NCI-H526 treated with DMSO at 0.1 percent for 48 hours (cell line): ENCODE measurements around the gene SLC8A1.

Source experiments
- DNase-seq: peaks from one replicate; lab custom pipeline; 2025; lab: John Stamatoyannopoulos, UW

Gene SLC8A1

GRCh38 chr2:40193670-40194026, 258.2 kb downstream of the SLC8A1 start:
- no peak for DNase-seq

DNA sequence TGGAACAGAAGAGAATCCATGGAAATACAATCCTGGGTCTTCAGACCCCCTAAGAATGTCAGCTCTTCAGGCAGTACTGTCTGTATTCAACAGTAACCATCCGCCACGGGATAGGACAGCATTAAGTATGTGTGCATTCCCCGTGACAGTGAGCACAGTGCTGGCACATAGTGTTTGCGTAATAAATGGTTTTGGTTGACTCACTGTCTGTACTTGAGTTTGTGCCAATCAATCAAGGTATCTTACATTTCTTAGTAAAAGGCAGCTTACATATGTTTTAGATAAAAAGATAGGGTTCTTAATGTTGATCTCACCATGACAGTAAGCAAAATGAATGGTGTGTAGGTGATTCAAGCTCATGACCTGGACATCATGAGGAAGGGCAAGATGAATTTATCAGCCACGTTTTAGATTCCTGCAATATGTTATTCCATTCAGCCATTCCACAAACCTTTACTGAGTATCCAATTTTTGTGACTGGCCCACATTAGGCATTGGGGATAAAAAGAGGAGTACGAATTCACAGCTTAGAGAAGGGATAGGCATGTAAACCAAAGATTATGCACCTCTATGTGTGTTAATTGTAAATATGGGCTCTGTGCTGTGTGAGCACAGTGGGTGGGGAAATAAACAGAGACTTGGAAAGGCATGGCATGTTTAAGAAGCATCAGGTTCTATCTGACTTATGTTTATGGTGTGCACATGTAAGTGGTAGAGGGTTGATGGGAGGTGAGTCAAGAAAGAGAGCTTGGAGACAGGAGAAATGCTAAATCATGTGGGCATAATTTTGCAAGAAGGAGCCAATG, 258.8 kb downstream of the SLC8A1 start:
- no peak for DNase-seq

DNA sequence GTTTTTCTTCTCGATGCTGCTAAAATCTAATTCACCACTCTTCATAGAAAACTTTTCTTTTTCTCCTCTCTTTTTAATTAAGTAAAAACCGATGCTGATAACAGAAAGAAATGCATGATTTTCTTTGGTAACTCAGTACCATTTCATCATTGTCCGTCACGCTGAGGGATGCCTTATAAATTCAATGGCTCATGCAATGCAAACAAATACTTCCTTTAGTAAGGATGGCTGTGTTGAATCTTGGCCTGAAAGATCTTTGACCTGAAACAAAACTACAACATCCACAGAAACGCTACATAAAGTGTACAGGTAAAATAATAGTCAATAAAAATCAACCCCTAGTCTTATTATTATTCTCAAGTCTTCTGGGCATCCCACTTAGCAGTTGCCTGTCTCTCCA, 261.4 kb downstream of the SLC8A1 start:
- no peak for DNase-seq

GRCh38 chr2:40189881-40190280, 262.0 kb downstream of the SLC8A1 start:
- no peak for DNase-seq

GRCh38 chr2:40187054-40187453, 264.8 kb downstream of the SLC8A1 start:
- DNase-seq = no peak

DNA sequence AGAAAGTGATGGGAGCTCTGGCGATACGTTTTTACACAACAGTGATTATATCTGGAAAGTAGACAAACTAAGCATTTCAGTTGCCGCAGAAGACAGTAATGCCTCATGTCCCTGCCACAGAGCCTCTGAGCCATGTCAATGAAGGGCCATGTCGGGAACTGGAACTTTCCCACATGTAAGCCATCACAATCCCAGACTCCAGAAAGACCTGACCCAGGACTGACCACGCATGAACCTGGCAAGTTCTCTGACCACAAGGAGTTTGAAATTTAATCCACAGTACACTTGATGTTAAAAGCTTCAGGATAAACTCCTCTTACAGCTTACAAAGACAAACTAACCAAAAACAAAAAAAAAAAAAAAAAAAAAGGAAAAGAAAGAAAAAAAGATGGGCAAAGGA, 267.3 kb downstream of the SLC8A1 start:
- DNase-seq = no peak

DNA sequence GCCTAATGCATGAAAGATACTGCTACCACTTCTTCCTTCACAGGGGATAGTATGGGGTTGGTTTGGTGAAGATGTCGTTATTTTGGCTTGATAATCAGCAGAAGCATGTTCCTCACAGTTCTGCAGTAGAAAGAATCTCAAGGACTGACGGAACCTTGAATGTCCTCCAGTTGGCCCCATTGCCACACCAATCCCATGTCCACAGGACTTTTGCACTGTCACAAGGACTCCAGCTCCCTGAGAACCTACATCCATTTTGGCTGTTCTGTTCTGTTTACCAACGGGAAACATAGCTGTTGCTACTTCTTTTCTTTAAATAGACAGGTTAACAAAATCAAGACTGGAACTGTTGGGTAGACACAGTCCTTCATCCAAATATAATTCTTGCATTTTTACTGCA, 270.0 kb downstream of the SLC8A1 start:
- no peak for DNase-seq

GRCh38 chr2:40179801-40180200, 272.1 kb downstream of the SLC8A1 start:
- no peak for DNase-seq

DNA sequence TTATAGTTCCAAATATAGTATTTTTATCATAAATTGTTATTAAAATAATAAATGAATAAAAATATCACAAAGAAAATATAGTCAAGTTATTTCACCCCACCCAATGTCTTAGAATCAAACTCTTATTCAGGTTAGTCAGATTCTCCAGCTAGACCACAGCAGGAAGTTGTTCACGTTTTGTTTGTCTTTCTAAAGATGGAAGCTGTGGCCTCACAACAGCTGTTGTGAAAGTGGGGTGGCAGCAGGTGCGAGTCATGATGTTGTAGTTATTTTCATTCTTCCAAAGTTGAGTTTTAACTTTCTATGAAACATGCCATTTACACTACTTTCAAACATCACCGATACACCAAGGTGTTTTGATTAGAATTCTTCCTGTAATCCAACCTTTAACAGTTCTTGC, 272.9 kb downstream of the SLC8A1 start:
- no peak for DNase-seq

DNA sequence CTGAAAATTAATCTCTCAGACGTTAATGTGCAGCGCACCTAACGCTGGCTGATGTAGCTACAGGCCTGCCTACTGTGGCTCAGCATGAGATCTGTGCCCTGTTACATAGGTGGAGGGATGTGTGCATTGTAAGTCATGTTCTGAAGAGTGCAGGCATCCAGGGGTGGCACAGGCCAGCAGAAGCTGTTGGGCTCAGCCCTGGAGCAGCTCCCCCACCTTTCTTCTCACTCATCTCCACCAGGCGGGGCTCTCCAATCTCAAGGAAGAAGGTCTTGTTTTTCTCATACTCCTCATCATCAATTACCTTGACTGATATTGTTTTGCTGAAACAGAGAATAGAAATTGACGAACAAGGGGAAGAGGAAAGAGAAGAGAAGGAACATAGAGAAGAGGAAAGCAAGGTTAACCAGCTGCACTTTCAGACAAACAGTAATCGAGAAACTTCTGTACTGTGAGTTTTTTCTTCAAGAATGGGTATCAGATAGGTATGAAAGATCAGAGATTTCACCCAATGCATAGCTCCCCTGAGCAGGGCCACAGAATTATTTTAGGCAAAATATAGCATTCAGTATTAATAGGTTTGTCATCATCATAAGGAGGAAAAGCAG, 273.6 kb downstream of the SLC8A1 start:
- DNase-seq = no peak

DNA sequence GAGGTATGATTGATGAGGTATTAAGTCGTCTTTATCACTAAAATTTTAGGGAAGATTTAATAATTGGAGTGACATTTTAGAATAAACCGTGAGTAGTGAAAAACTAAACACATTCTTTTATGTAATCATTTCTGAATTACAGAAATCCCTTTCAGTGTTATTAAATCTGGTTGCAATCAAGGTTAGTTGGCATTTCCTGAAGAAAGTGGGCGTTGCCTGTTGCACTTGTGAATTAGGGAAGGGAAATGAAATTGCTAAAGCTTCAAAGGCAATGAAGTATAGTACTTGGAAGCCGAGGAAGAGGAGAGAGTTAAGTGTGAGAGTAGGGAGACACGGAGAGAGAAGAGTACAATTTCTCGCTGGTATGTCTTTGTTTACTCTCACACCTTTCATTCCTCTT, 274.5 kb downstream of the SLC8A1 start:
- no peak for DNase-seq

DNA sequence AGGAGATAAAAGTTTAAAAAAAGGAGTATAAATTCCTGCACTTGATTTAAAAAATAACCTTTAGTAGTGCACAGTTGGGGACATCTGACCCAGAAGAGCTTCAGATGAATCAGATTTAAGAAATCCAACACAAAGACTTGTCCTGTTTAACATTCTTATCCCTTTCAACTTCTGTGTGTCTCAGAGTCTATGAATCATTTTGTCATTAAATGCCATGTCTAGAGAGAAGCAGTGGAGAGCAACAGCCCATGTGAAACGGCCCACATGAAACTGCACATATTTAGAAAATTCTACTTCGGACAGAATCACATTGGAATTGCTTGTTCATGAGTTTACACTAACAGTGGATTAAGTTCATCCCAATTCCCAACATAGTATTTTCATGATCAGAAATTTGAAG, 278.6 kb downstream of the SLC8A1 start:
- DNase-seq = no peak

DNA sequence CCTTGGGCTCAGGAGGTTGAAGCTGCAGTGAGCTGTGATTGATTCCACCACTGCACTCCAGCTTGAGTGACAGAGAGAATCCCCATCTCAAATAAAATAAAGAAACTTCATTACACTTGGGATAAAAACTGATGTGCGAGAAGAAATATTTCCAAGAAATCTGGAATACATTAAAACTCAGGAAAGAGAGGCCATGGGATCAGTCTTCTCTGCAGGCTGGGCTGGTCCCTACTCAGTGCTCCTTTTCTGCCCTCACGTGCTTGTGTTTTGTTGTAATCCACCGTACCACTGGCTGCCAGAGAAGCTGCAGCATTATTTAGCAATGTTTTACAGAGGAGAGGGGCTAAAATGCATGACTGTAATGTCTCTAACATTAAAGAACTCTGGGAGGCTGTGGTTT, 282.0 kb downstream of the SLC8A1 start:
- no peak for DNase-seq

DNA sequence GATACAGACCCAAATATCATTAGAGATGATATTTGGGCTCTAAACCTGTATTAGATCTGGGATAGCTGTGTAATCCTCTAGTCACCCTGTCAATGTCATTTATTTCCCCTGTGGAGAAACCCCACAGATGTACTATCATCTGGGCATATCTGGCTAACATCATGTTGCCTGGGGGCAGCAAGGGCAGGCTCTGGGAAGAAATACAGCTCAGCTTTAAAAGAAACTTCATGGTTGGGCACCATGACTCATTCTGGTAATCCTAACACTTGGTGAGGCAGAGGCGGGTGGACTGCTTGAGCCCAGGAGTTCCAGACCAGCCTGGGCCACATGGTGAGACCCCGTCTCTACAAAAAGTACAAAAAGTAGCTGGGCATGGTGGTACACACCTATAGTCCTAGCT, 282.5 kb downstream of the SLC8A1 start:
- DNase-seq = no peak

DNA sequence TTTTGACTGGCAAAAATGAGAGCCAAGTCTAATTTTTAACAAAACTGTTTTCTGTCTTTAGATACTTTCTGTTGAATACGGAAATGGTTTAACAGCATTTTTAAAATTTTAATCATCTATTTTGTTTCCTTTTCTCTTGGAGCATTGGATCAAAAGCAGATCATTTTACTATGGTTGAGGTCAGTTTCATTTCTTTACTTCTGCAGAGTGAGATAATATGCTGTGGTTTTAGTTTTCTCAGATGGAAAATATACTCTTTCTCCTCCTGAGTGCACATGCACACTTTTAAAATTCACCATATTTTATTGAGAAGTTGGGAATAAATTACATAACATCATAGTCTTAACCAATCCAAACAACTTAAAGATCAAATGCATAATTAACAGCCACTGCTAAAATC, 283.3 kb downstream of the SLC8A1 start:
- DNase-seq = no peak

DNA sequence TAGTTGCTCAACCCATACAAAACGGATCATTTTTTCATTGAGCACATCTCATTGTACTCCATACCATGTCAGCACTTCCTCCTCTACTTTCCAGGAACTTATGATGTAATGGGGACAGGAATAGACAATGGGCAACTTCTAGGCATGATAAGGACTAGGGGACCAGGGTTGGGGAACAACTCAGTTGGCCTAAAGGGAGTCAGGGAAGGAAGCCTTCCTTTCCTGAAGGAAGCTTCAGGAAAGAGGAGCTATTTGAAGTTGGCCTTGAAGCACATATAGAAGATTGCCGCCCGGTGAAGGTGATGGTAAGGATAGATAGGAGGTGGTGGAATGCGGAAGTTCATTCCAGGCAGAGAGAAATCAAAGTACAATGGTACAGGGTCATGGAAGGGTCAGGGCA, 283.9 kb downstream of the SLC8A1 start:
- no peak for DNase-seq

- no peak for DNase-seq
These were observed 285.9 kb downstream of the SLC8A1 start for GRCh38 chr2:40166006-40166405.

GRCh38 chr2:40165509-40165844, 286.4 kb downstream of the SLC8A1 start:
- no peak for DNase-seq

GRCh38 chr2:40164736-40165508, 287.0 kb downstream of the SLC8A1 start:
- no peak for DNase-seq

DNA sequence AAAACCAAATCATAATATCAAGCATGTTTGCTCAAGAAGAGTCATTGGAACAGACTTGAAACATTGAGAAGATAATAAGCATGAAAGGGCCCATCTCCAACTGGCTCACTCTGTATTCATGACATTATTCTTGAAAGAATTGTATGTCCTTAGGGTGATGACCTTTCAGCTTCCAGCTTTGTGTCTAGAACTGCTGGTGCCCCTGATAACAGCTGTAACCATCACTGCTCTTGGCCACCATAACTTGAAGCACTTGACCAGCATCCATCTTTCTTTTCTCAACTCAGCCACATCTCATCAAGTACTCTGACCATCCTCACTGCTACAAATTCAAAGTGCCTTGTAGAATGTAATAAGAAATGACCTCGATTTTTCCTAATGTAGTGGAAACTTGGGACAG, 289.9 kb downstream of the SLC8A1 start:
- no peak for DNase-seq

DNA sequence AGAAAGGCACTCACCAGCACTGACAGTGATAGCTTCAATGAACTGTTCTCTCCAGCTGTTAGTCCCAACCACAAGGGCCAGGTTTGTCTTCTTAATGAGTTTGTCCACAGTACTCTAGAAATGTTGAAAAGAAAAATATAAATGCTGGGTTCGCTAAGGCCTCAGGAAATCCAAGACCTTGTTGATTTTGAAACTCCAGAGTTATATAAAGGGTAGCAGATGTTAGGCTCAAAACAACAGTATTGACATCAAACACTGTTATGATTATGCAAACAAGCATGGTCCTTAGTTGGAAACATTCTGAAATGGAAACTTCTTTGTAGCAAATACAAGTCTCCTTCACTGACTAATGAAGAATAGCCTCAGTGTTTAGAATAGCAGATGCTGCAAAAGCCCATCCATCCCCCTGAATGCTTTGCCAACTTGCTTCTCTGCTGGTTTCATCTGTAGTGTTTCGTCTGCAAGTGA, 291.1 kb downstream of the SLC8A1 start:
- no peak for DNase-seq

DNA sequence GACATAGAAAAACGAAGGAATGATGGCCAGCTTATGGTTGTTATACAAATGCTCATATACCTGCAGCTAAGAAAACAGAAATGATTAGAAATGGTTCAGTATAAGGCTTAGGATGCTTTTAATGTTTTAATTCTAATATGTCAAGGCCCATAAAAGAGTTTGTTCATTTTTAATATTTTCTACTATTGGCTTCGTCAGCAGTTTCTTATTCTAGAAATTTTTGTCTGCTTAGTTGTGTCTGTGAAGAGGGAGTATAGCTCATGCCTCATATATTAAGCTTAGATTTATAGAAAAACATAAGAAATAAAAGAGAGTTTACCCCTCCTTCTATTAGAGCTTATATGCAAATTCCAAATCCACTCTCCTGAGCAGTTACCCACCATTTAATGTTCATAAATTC, 292.6 kb downstream of the SLC8A1 start:
- no peak for DNase-seq

GRCh38 chr2:40158781-40159180, 293.1 kb downstream of the SLC8A1 start:
- DNase-seq = no peak
